HG03045 (cell line): ENCODE measurements around the gene ACOT4.
"Not testable (repeated sequence)": the region's sequence is repeated elsewhere in the genome, so short reads cannot be mapped to it uniquely, and the experiment has no call there.

Experiments
- ATAC-seq: cut with Tn5 transposase; IDR thresholded peaks from one replicate; pipeline ENCODE4 v1.9.1; 2021; ENCODE audit warnings: mild to moderate bottlenecking, moderate library complexity; ENCODE audit not compliant: unreplicated experiment

ACOT4 gene

GRCh38 chr14:73630009-73630780 is 38.5 kb downstream of the ACOT4 start:
- ATAC-seq = no peak

- no peak for ATAC-seq
Measured at GRCh38 chr14:73633116-73634010, 41.7 kb downstream of the ACOT4 start.

GRCh38 chr14:73634011-73634833 is 42.5 kb downstream of the ACOT4 start:
- no peak for ATAC-seq

GRCh38 chr14:73636355-73636754 is 44.7 kb downstream of the ACOT4 start:
- not testable (repeated sequence) for ATAC-seq

GRCh38 chr14:73637830-73638229 is 46.2 kb downstream of the ACOT4 start:
- no peak for ATAC-seq

- ATAC-seq = no peak
Measured at GRCh38 chr14:73640796-73641365, 49.2 kb downstream of the ACOT4 start.

GRCh38 chr14:73644531-73645247 is 53.0 kb downstream of the ACOT4 start, which contains the start of gene DNAL1:
Gene DNAL1, plus strand, starts transcription at chr14:73644986. Its CDS starts 54 bp downstream, at chr14:73645040.
- peak; percentile 97 for ATAC-seq

- ATAC-seq = no peak
Measured at GRCh38 chr14:73645248-73645610, 53.6 kb downstream of the ACOT4 start.
